Neural progenitor cell (in vitro differentiated cells): ENCODE data around the gene IP6K2. TPM values are rescaled to one million over a fixed set of nuclear protein-coding genes. Genes with fewer than 3 reads are reported as not detected.

Experiments
- DNase-seq: peaks from one replicate; pipeline ENCODE4 v3.0.0-alpha.2; 2016; ENCODE audit warnings: low spot score
- H2AFZ ChIP-seq: fragments of 200-600 bp; sonication (generic); replicated peaks from 2 replicates; pipeline ENCODE4 v1.6.1; 2016; ENCODE audit warnings: antibody characterized with exemption
- H3F3A ChIP-seq: fragments of 200-600 bp; sonication (generic); 2 replicates; pipeline ENCODE4 v1.6.1; 2016; ENCODE audit warnings: antibody characterized with exemption, low read depth
- H3K27ac ChIP-seq: fragments of 200-600 bp; sonication (generic); 2 replicates; pipeline ENCODE4 v1.5.1; 2016; ENCODE audit warnings: mild to moderate bottlenecking
- H3K27me3 ChIP-seq: fragments of 200-600 bp; sonication (generic); 2 replicates; pipeline ENCODE4 v1.6.1; 2016; ENCODE audit warnings: mild to moderate bottlenecking, moderate library complexity
- H3K36me3 ChIP-seq: fragments of 200-600 bp; sonication (generic); 2 replicates; pipeline ENCODE4 v1.5.1; 2016
- H3K4me1 ChIP-seq: fragments of 200-600 bp; sonication (generic); 2 replicates; pipeline ENCODE4 v1.6.1; 2016; ENCODE audit warnings: mixed run types
- H3K4me2 ChIP-seq: fragments of 200-600 bp; sonication (generic); 2 replicates; pipeline ENCODE4 v1.6.1; 2016
- H3K4me3 ChIP-seq: fragments of 200-600 bp; sonication (generic); 2 replicates; pipeline ENCODE4 v1.5.1; 2016
- H3K79me2 ChIP-seq: fragments of 200-600 bp; sonication (generic); 2 replicates; pipeline ENCODE4 v1.6.1; 2016; ENCODE audit warnings: low read depth
- H3K9ac ChIP-seq: fragments of 200-600 bp; sonication (generic); 2 replicates; pipeline ENCODE4 v1.6.1; 2016
- H3K9me3 ChIP-seq: fragments of 200-600 bp; sonication (generic); 2 replicates; pipeline ENCODE4 v1.5.1; 2016; ENCODE audit warnings: low read depth
- H4K20me1 ChIP-seq: fragments of 200-600 bp; sonication (generic); 2 replicates; pipeline ENCODE4 v1.6.1; 2016; ENCODE audit warnings: low read depth
- H3K27ac Mint-ChIP-seq: 3 replicates; pipeline ENCODE4 v1.8.0; 2021; ENCODE audit warnings: mixed read lengths
- H3K27me3 Mint-ChIP-seq: 2 replicates; pipeline ENCODE4 v1.8.0; 2022; ENCODE audit warnings: low read depth, mild to moderate bottlenecking, inconsistent platforms, moderate library complexity, mixed read lengths; ENCODE audit not compliant: insufficient read depth
- H3K36me3 Mint-ChIP-seq: 3 replicates; pipeline ENCODE4 v1.8.0; 2021; ENCODE audit warnings: mixed read lengths
- H3K4me1 Mint-ChIP-seq: 3 replicates; pipeline ENCODE4 v1.8.0; 2021; ENCODE audit warnings: mixed read lengths
- H3K4me3 Mint-ChIP-seq: 3 replicates; pipeline ENCODE4 v1.8.0; 2021; ENCODE audit warnings: mild to moderate bottlenecking, moderate library complexity, mixed read lengths
- H3K9me3 Mint-ChIP-seq: 3 replicates; pipeline ENCODE4 v1.8.0; 2020; ENCODE audit warnings: mixed read lengths
- CTCF ChIP-seq: fragments of 200-600 bp; sonication (generic); IDR thresholded peaks from 2 replicates; pipeline ENCODE4 v1.5.1; 2017; ENCODE audit warnings: antibody characterized with exemption, mild to moderate bottlenecking
- EZH2 ChIP-seq: fragments of 200-600 bp; sonication (generic); IDR thresholded peaks from 2 replicates; pipeline ENCODE4 v1.6.1; 2017; ENCODE audit warnings: antibody characterized with exemption, mild to moderate bottlenecking, moderate library complexity
- EZH2phosphoT487 ChIP-seq: fragments of 200-600 bp; sonication (generic); IDR thresholded peaks from 2 replicates; pipeline ENCODE4 v1.6.1; 2017; ENCODE audit warnings: antibody characterized with exemption
- total RNA-seq: library from RNA; depleted of rRNA; stranded (reverse); fragments of >200 nt; gene quantifications from 2 replicates; pipeline ENCODE4 v1.2.3, GENCODE V29; 2015; ENCODE audit warnings: low replicate concordance

IP6K2 gene
- total RNA-seq, 1 donor from 2014 or later = 130 TPM

GRCh38 chr3:48702320-48702920, 14.6 kb downstream of the IP6K2 start:
- no peaks in the 10 kb centered on the region for H3K27me3 ChIP-seq
- no peak overlapping the region for H3K4me3 ChIP-seq
- H3K4me3 Mint-ChIP-seq = no peak overlapping the region
- TF ChIP-seq EZH2phosphoT487 (no peak), CTCF (no peak), EZH2 (no peak)
- H3K36me3 ChIP-seq = peaks cover 7% of the 10 kb centered on the region
- no peaks in the 10 kb centered on the region for H3K9me3 ChIP-seq
- H3K4me1 Mint-ChIP-seq = peaks cover 2% of the 10 kb centered on the region
- H3F3A ChIP-seq = peaks cover 40% of the 10 kb centered on the region
- no peaks in the 10 kb centered on the region for H3K27me3 Mint-ChIP-seq
- H3K9ac ChIP-seq = no peak overlapping the region
- no peak for DNase-seq
- no peak overlapping the region for H2AFZ ChIP-seq
- H3K9me3 Mint-ChIP-seq = no peaks in the 10 kb centered on the region
- H3K27ac ChIP-seq = no peak overlapping the region
- H3K4me1 ChIP-seq = no peaks in the 10 kb centered on the region
- H4K20me1 ChIP-seq = peaks cover 100% of the 10 kb centered on the region
- H3K27ac Mint-ChIP-seq = no peak overlapping the region
- H3K36me3 Mint-ChIP-seq = peaks cover 27% of the 10 kb centered on the region
- H3K4me2 ChIP-seq = no peak overlapping the region
- H3K79me2 ChIP-seq = peaks cover 100% of the 10 kb centered on the region

GRCh38 chr3:48700731-48701405, 16.2 kb downstream of the IP6K2 start:
- H3F3A ChIP-seq = peaks cover 50% of the 10 kb centered on the region
- no peak overlapping the region for H3K27ac Mint-ChIP-seq
- H3K27me3 ChIP-seq = no peaks in the 10 kb centered on the region
- H3K9me3 ChIP-seq = no peaks in the 10 kb centered on the region
- H3K4me2 ChIP-seq = no peak overlapping the region
- DNase-seq = no peak
- TF ChIP-seq EZH2 = no peak
- no peak for TF ChIP-seq EZH2phosphoT487
- no peak for TF ChIP-seq CTCF
- H3K4me1 Mint-ChIP-seq = peaks cover 8% of the 10 kb centered on the region
- peaks cover 27% of the 10 kb centered on the region for H3K36me3 Mint-ChIP-seq
- no peak overlapping the region for H3K4me3 Mint-ChIP-seq
- H3K4me3 ChIP-seq = no peak overlapping the region
- H3K9ac ChIP-seq = no peak overlapping the region
- peaks cover 100% of the 10 kb centered on the region for H4K20me1 ChIP-seq
- peaks cover 7% of the 10 kb centered on the region for H3K36me3 ChIP-seq
- H2AFZ ChIP-seq = no peak overlapping the region
- no peaks in the 10 kb centered on the region for H3K27me3 Mint-ChIP-seq
- peak overlapping the region; percentile 45 for H3K27ac ChIP-seq
- H3K79me2 ChIP-seq = peaks cover 100% of the 10 kb centered on the region
- H3K4me1 ChIP-seq = peaks cover 7% of the 10 kb centered on the region
- no peaks in the 10 kb centered on the region for H3K9me3 Mint-ChIP-seq

DNA sequence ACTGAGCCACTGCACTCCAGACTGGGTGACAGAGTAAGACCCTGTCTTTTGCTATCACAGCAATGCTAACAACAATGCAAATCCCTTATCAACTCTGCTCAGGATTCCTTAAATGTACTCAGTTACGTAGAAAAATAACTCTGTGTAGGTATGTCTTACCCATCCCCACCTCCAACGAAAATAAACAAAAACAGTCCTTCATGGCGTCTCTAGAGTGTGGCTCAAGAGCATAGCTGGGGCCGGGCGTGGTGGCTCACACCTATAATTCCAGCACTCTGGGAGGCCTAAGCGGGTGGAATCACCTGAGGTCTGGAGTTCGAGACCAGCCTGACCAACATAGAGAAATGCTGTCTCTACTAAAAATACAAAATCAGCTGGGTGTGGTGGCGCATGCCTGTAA, 18.1 kb downstream of the IP6K2 start:
- no peak overlapping the region for H2AFZ ChIP-seq
- Mint-ChIP-seq H3K27me3 (peaks cover 2% of the 10 kb centered on the region), H3K27ac (no peak overlapping the region), H3K4me1 (peaks cover 17% of the 10 kb centered on the region), H3K9me3 (no peaks in the 10 kb centered on the region), H3K36me3 (peaks cover 32% of the 10 kb centered on the region), H3K4me3 (no peak overlapping the region)
- H4K20me1 ChIP-seq = peaks cover 100% of the 10 kb centered on the region
- no peak overlapping the region for H3K4me3 ChIP-seq
- H3K27me3 ChIP-seq = no peaks in the 10 kb centered on the region
- no peak for TF ChIP-seq EZH2
- no peak for TF ChIP-seq CTCF
- no peak for TF ChIP-seq EZH2phosphoT487
- H3F3A ChIP-seq = peaks cover 63% of the 10 kb centered on the region
- peaks cover 7% of the 10 kb centered on the region for H3K36me3 ChIP-seq
- H3K9me3 ChIP-seq = no peaks in the 10 kb centered on the region
- H3K27ac ChIP-seq = no peak overlapping the region
- H3K9ac ChIP-seq = no peak overlapping the region
- peaks cover 23% of the 10 kb centered on the region for H3K4me1 ChIP-seq
- peaks cover 100% of the 10 kb centered on the region for H3K79me2 ChIP-seq
- no peak for DNase-seq
- no peak overlapping the region for H3K4me2 ChIP-seq
